ENCODE data around the gene AQP4.
A peak's percentile ranks its signal among the peaks of the same experiment; 100 is the strongest.

AQP4 gene

GRCh38 chr18:26867471-26867870, 2.0 kb upstream of the AQP4 start:
- TF ChIP-seq REST (IDR thresholded peaks at IDR 0.05; ENCODE audit: low read depth) (no peak), YY1 (IDR thresholded peaks at IDR 0.05; ENCODE audit: low read depth) (no peak), TEAD4 (IDR thresholded peaks at IDR 0.05) (no peak), TAF1 (IDR thresholded peaks at IDR 0.05; ENCODE audit: low read depth) (no peak), CEBPB (IDR thresholded peaks at IDR 0.05) (no peak), EP300 (IDR thresholded peaks at IDR 0.05; ENCODE audit: borderline replicate concordance) (no peak), NFIC (IDR thresholded peaks at IDR 0.05) (no peak), RAD21 (IDR thresholded peaks at IDR 0.05; ENCODE audit: low read depth) (no peak)

GRCh38 chr18:26864658-26865057, 849 bp downstream of the AQP4 start:
- TF ChIP-seq EP300 (IDR thresholded peaks at IDR 0.05; ENCODE audit: borderline replicate concordance) (no peak), REST (IDR thresholded peaks at IDR 0.05; ENCODE audit: low read depth) (no peak), RAD21 (IDR thresholded peaks at IDR 0.05; ENCODE audit: low read depth) (no peak), NFIC (IDR thresholded peaks at IDR 0.05) (no peak), MAX (IDR thresholded peaks at IDR 0.05) (no peak), CREB1 (IDR thresholded peaks at IDR 0.05; ENCODE audit: low read depth) (no peak), ZBTB7A (IDR thresholded peaks at IDR 0.05; ENCODE audit: low read depth) (no peak), USF1 (IDR thresholded peaks at IDR 0.05) (no peak), YY1 (IDR thresholded peaks at IDR 0.05; ENCODE audit: low read depth) (no peak), TEAD4 (IDR thresholded peaks at IDR 0.05) (no peak), TCF12 (IDR thresholded peaks at IDR 0.05; ENCODE audit: low read depth) (no peak), TAF1 (IDR thresholded peaks at IDR 0.05; ENCODE audit: low read depth) (no peak), CEBPB (IDR thresholded peaks at IDR 0.05) (no peak), FOXM1 (IDR thresholded peaks at IDR 0.05; ENCODE audit: borderline replicate concordance, low read depth) (no peak)

- TF ChIP-seq USF1 (IDR thresholded peaks at IDR 0.05) (no peak), TAF1 (IDR thresholded peaks at IDR 0.05; ENCODE audit: low read depth) (no peak), RAD21 (IDR thresholded peaks at IDR 0.05; ENCODE audit: low read depth) (no peak), TCF12 (IDR thresholded peaks at IDR 0.05; ENCODE audit: low read depth) (no peak), EP300 (IDR thresholded peaks at IDR 0.05; ENCODE audit: borderline replicate concordance) (no peak), MAX (IDR thresholded peaks at IDR 0.05) (no peak), NFIC (IDR thresholded peaks at IDR 0.05) (no peak), CREB1 (IDR thresholded peaks at IDR 0.05; ENCODE audit: low read depth) (no peak), FOXM1 (IDR thresholded peaks at IDR 0.05; ENCODE audit: borderline replicate concordance, low read depth) (no peak), ZBTB7A (IDR thresholded peaks at IDR 0.05; ENCODE audit: low read depth) (no peak), REST (IDR thresholded peaks at IDR 0.05; ENCODE audit: low read depth) (no peak), EGR1 (IDR thresholded peaks at IDR 0.05) (no peak), TEAD4 (IDR thresholded peaks at IDR 0.05) (no peak), CEBPB (IDR thresholded peaks at IDR 0.05) (no peak)
Observed at GRCh38 chr18:26863921-26864497, 1.5 kb downstream of the AQP4 start.

GRCh38 chr18:26863122-26863879, 2.2 kb downstream of the AQP4 start:
- TF ChIP-seq EGR1 (IDR thresholded peaks at IDR 0.05), result no peak
- TF ChIP-seq REST (IDR thresholded peaks at IDR 0.05; ENCODE audit: low read depth), result peak; percentile 27; the same call in 1 of the 2 replicates
- TF ChIP-seq YY1 (IDR thresholded peaks at IDR 0.05; ENCODE audit: low read depth), result peak; percentile 51
- TF ChIP-seq CEBPB (IDR thresholded peaks at IDR 0.05), result no peak
- TF ChIP-seq MAX (IDR thresholded peaks at IDR 0.05), result peak; percentile 54; the same call in 1 of the 2 replicates
- TF ChIP-seq RAD21 (IDR thresholded peaks at IDR 0.05; ENCODE audit: low read depth), result peak; percentile 11; the same call in 1 of the 2 replicates
- 0 out of 2 replicates have a peak, but pooled peaks have one; percentile 25 for TF ChIP-seq USF1 (IDR thresholded peaks at IDR 0.05)
